VCaP (cell line): Measurements from ENCODE around the gene PLPP3.

Source experiments
- H3K27ac ChIP-seq: fragments of 450-650 bp; 2 replicates; pipeline ENCODE4 v1.5.1; 2017
- TF ChIP-seq, protein P1 (sequence below): fragments of 450-650 bp; conservative IDR thresholded peaks from 2 replicates; pipeline ENCODE4 v1.5.1; 2017; ENCODE audit warnings: mild to moderate bottlenecking, moderate library complexity

The PLPP3 gene

GRCh38 chr1:56543783-56544612, 35.4 kb downstream of the PLPP3 start:
- no peak overlapping the region for H3K27ac ChIP-seq
- TF ChIP-seq, protein P1, sequence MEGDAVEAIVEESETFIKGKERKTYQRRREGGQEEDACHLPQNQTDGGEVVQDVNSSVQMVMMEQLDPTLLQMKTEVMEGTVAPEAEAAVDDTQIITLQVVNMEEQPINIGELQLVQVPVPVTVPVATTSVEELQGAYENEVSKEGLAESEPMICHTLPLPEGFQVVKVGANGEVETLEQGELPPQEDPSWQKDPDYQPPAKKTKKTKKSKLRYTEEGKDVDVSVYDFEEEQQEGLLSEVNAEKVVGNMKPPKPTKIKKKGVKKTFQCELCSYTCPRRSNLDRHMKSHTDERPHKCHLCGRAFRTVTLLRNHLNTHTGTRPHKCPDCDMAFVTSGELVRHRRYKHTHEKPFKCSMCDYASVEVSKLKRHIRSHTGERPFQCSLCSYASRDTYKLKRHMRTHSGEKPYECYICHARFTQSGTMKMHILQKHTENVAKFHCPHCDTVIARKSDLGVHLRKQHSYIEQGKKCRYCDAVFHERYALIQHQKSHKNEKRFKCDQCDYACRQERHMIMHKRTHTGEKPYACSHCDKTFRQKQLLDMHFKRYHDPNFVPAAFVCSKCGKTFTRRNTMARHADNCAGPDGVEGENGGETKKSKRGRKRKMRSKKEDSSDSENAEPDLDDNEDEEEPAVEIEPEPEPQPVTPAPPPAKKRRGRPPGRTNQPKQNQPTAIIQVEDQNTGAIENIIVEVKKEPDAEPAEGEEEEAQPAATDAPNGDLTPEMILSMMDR = no peak

GRCh38 chr1:56542651-56543050, 36.7 kb downstream of the PLPP3 start:
- TF ChIP-seq, protein P1 = no peak
- H3K27ac ChIP-seq = no peak overlapping the region

DNA sequence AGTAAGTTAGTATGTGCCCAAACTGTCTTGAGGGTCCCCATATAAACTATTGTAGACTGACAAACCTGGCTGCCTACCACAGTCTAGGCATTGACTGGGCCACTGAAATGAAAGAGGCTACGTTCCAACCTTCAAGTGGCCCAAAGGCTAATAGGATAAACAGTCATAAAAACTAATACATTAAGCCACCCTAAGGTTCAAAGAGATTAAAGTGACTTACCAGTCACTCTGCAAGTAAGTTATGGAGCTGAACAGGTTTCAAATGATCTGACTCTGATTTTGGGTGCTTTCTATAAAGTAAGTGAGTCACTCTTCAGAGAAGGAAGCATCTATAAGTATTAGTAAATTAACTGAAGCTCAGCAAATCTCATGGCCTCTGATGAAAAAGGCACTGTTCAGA, 38.0 kb downstream of the PLPP3 start:
- no peak overlapping the region for H3K27ac ChIP-seq
- TF ChIP-seq, protein P1 = no peak

GRCh38 chr1:56540467-56540866, 38.9 kb downstream of the PLPP3 start:
- H3K27ac ChIP-seq = no peak overlapping the region
- TF ChIP-seq, protein P1 = no peak

DNA sequence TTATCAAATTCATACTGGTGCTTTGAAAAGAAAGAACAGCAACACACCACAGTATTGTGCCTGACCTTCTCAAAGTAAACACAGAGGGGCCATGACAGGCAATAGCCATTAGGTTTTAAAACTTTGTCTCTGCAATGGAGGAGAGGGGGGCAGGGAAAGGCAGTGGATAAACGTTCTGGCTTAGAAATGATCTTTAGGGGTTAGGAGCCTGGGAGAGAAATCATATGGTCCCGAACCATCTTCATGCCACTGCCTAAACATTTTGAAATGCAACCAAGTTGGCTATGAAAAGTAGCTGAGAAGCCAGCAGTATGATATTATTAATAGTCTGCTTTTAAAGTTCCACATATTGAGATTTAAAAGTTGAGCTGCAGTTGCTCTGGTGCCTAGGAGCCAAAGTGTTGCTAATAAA, 39.8 kb downstream of the PLPP3 start:
- no peak overlapping the region for H3K27ac ChIP-seq
- TF ChIP-seq, protein P1 = no peak

DNA sequence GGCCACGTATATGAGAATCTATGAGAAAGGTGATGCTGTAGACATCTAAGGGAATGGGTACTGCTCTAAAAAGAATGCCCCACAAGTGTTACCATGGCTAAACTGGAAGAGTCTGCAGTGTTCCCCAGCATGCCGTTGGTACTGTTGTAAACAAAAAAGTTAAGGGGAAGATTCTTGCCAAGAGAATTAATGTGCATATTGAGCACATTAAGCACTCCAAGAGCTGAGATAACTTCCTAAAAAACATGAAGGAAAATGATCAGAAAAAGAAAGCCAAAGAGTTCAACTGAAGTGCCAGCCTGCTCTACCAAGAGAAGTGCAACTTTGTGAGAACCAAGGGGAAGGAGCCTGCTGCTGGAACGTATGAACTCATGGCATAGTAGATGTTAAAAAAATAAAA, 40.8 kb downstream of the PLPP3 start:
- no peak overlapping the region for H3K27ac ChIP-seq
- TF ChIP-seq, protein P1 = no peak

DNA sequence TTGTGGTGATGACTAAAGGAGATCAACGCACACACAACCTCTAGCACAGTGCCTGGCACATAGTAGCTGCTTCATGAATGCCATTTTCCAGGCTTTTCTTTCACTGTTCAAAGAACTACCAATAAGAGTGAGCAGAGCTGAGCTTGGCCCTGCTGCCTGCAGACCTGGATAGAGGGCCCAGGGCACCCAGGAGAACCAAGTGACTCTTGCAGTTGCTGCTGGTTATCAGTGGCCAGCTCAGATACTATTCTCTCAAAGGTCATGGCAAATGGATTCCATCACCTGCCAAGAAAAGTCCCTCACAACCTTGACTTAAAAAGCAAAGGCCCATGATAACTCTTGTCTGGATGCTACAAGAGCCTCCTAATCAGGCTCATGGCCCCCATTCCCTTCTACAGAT, 41.7 kb downstream of the PLPP3 start:
- TF ChIP-seq, protein P1 = no peak
- no peak overlapping the region for H3K27ac ChIP-seq
